Measurements from ENCODE around the gene TMEM150C. TPM values are rescaled to one million over a fixed set of nuclear protein-coding genes. Genes with fewer than 3 reads are reported as not detected.

Gene TMEM150C
- total RNA-seq, 1 experiment from 2014 or later = 0.07 TPM

- DNase-seq (ENCODE audit: extremely low read depth, low read depth) = no peak
Observed at GRCh38 chr4:82519072-82519471, 42.7 kb downstream of the TMEM150C start.

GRCh38 chr4:82517043-82517442 is 44.7 kb downstream of the TMEM150C start:
- no peak for DNase-seq (ENCODE audit: extremely low read depth, low read depth)

GRCh38 chr4:82515705-82516104 is 46.1 kb downstream of the TMEM150C start:
- no peak for DNase-seq (ENCODE audit: extremely low read depth, low read depth)

- no peak for DNase-seq (ENCODE audit: extremely low read depth, low read depth)
Observed at GRCh38 chr4:82513382-82513781, 48.4 kb downstream of the TMEM150C start.

- DNase-seq (ENCODE audit: extremely low read depth, low read depth) = no peak
Observed at GRCh38 chr4:82510216-82510615, 51.6 kb downstream of the TMEM150C start.

- no peak for DNase-seq (ENCODE audit: extremely low read depth, low read depth)
Observed at GRCh38 chr4:82508806-82509428, 52.9 kb downstream of the TMEM150C start.

GRCh38 chr4:82508011-82508410 is 53.8 kb downstream of the TMEM150C start:
- DNase-seq (ENCODE audit: extremely low read depth, low read depth) = no peak

- DNase-seq (ENCODE audit: extremely low read depth, low read depth) = no peak
Observed at GRCh38 chr4:82501154-82501442, 60.7 kb downstream of the TMEM150C start.

GRCh38 chr4:82500435-82501153 is 61.2 kb downstream of the TMEM150C start:
- no peak for DNase-seq (ENCODE audit: extremely low read depth, low read depth)

- DNase-seq (ENCODE audit: extremely low read depth, low read depth) = no peak
Observed at GRCh38 chr4:82499738-82500434, 61.9 kb downstream of the TMEM150C start.

GRCh38 chr4:82496349-82496748 is 65.4 kb downstream of the TMEM150C start:
- no peak for DNase-seq (ENCODE audit: extremely low read depth, low read depth)

GRCh38 chr4:82495666-82496065 is 66.1 kb downstream of the TMEM150C start:
- no peak for DNase-seq (ENCODE audit: extremely low read depth, low read depth)

- DNase-seq (ENCODE audit: extremely low read depth, low read depth) = no peak
Observed at GRCh38 chr4:82493721-82494425, 67.9 kb downstream of the TMEM150C start.

- no peak for DNase-seq (ENCODE audit: extremely low read depth, low read depth)
Observed at GRCh38 chr4:82491251-82491960, 70.4 kb downstream of the TMEM150C start.

GRCh38 chr4:82489987-82490386 is 71.8 kb downstream of the TMEM150C start:
- no peak for DNase-seq (ENCODE audit: extremely low read depth, low read depth)

- no peak for DNase-seq (ENCODE audit: extremely low read depth, low read depth)
Observed at GRCh38 chr4:82489076-82489475, 72.7 kb downstream of the TMEM150C start.

- DNase-seq (ENCODE audit: extremely low read depth, low read depth) = no peak
Observed at GRCh38 chr4:82484996-82485783, 76.6 kb downstream of the TMEM150C start.

GRCh38 chr4:82482387-82482786 is 79.4 kb downstream of the TMEM150C start:
- no peak for DNase-seq (ENCODE audit: extremely low read depth, low read depth)

GRCh38 chr4:82481506-82481840 is 80.3 kb downstream of the TMEM150C start:
- no peak for DNase-seq (ENCODE audit: extremely low read depth, low read depth)
